K562 (cell line): ENCODE data around the gene ECHDC3. TPM values are rescaled to one million over a fixed set of nuclear protein-coding genes. Genes with fewer than 3 reads are reported as not detected.

Source experiments
- CBX3 ChIP-seq, 2 experiments: IDR thresholded peaks; 1 replicate in 1 of 2; 2 replicates in 1 of 2; pipeline ENCODE4 v1.6.1; 2012; ENCODE audit warnings: inconsistent platforms in 2 of 2, low read length in 2 of 2, borderline replicate concordance in 1 of 2, control low read depth in 1 of 2
- CEBPB ChIP-seq: fragments of 450-650 bp; IDR thresholded peaks from 2 replicates; pipeline ENCODE4 v1.6.1; 2016; ENCODE audit warnings: missing genetic modification characterization, missing compliant biosample characterization
- CHD7 ChIP-seq: fragments of 200-600 bp; sonication (generic); IDR thresholded peaks from one replicate; pipeline ENCODE4 v1.6.1; 2012; ENCODE audit warnings: mild to moderate bottlenecking, low read depth, low read length, inconsistent platforms
- CSDE1 ChIP-seq, 2 experiments: fragments of 450-650 bp; IDR thresholded peaks; 2 replicates each; pipeline ENCODE4 v1.6.1; 2016; ENCODE audit warnings: mild to moderate bottlenecking in 1 of 2
- PRPF4 ChIP-seq: fragments of 200-400 bp; formaldehyde crosslinking; IDR thresholded peaks from one replicate; pipeline ENCODE4 v1.6.1; 2017; ENCODE audit warnings: low read length, low read depth, mild to moderate bottlenecking; ENCODE audit not compliant: insufficient read depth, poor library complexity, severe bottlenecking
- TEAD1 ChIP-seq, 2 experiments: fragments of 450-650 bp in 1 of 2; sonication (generic) in 1 of 2; formaldehyde crosslinking; IDR thresholded peaks; 2 replicates each; pipeline versions ENCODE4 v1.4.0 to v1.8.0; 2020 to 2022; ENCODE audit warnings: mild to moderate bottlenecking in 2 of 2, missing genetic modification reagents in 1 of 2
- TSC22D4 ChIP-seq: fragments of 450-650 bp; IDR thresholded peaks from 2 replicates; pipeline ENCODE4 v1.6.1; 2016; ENCODE audit warnings: missing genetic modification characterization, missing biosample characterization, control low read depth
- ZNF354B ChIP-seq: fragments of 250-450 bp; sonication (Bioruptor Pico); IDR thresholded peaks from 2 replicates; pipeline ENCODE4 v1.4.0; 2020
- ZNF395 ChIP-seq: fragments of 200-800 bp; sonication (Bioruptor generic); IDR thresholded peaks from 2 replicates; pipeline ENCODE4 v1.6.1; 2017; ENCODE audit warnings: missing genetic modification characterization, missing compliant biosample characterization
- polyA plus RNA-seq, 8 experiments: library from polyadenylated mRNA; depleted of rRNA in 4 of 8; stranded (reverse) in 5 of 8; unstranded in 3 of 8; fragments of >200 nt; fragmentation: Nextera tagmentation in 2 of 8; fragmentation: Illumina TruSeq in 1 of 8; extraction: Ambion mirVana in 2 of 8; extraction: Trizol in 1 of 8; gene quantifications; 2 replicates each; pipeline versions ENCODE4 v1.2.1 to v1.2.3, GENCODE V29; 2011 to 2014; ENCODE audit warnings: inconsistent platforms in 1 of 8, missing spikeins in 1 of 8
- total RNA-seq, 7 experiments: library from RNA; depleted of rRNA in 6 of 7; stranded (reverse); fragments of >200 nt in 6 of 7; fragmentation: Illumina TruSeq in 2 of 7; extraction: Trizol in 2 of 7; gene quantifications; 2 replicates each; pipeline versions ENCODE4 v1.2.1 to v1.2.3, GENCODE V29; 2011 to 2021; ENCODE audit warnings: low replicate concordance in 1 of 7

ECHDC3 gene
- total and polyA plus RNA-seq, 9 of the 15 experiments (the other 6 are each of a cell fraction or from before 2014, with no cell fraction given), result 0.53 to 21.9 (median 15.7) TPM

- TF ChIP-seq CHD7, result no peak
- TF ChIP-seq ZNF354B (CRISPR knock-in tag), result no peak
- TF ChIP-seq CSDE1 (IDR thresholded peaks at IDR 0.05), result no peak
- TF ChIP-seq TSC22D4 (tag), result no peak
- TF ChIP-seq CBX3 (IDR thresholded peaks at IDR 0.05; ENCODE audit: borderline replicate concordance in 1 of 2, low read length in 2 of 2), result no peak
- TF ChIP-seq PRPF4, result no peak
- no peak for TF ChIP-seq ZNF395 (CRISPR knock-in tag)
- no peak for TF ChIP-seq CEBPB (tag)
- no peak for TF ChIP-seq TEAD1 (CRISPR knock-in tag; IDR thresholded peaks at IDR 0.05)
Observed at GRCh38 chr10:11755512-11756263, 13.5 kb downstream of the ECHDC3 start (continued).
